ENCODE data around the gene ELN.

DNA sequence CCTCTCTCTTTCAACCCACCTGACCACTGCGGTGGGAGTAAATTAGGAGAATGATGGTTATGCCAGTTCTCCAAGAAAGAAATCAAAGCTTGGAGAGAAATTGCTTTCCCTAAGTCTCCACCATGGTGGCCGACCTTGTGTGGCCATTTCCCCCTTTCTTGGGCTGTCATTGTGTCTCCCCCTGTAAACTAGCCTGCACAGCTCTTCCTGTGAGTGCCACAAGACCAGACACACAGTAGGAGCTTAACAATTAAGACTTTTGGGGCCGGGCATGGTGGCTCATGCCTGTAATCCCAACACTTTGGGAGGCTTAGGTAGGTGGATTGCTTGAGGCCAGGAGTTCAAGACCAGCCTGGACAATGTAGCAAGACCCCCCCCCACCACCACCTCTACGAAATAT lies 36.7 kb downstream of the ELN start:
- TF ChIP-seq EZH2 (IDR thresholded peaks at IDR 0.05; ENCODE audit: insufficient read depth, poor library complexity, severe bottlenecking) (no peak), EZH2phosphoT487 (IDR thresholded peaks at IDR 0.05; ENCODE audit: insufficient read depth, low read depth) (no peak)
